HG03045 (cell line): ENCODE results near the gene IQSEC3.

Source experiments
- ATAC-seq: cut with Tn5 transposase; IDR thresholded peaks from one replicate; pipeline ENCODE4 v1.9.1; 2021; ENCODE audit warnings: mild to moderate bottlenecking, moderate library complexity; ENCODE audit not compliant: unreplicated experiment

The IQSEC3 gene

DNA sequence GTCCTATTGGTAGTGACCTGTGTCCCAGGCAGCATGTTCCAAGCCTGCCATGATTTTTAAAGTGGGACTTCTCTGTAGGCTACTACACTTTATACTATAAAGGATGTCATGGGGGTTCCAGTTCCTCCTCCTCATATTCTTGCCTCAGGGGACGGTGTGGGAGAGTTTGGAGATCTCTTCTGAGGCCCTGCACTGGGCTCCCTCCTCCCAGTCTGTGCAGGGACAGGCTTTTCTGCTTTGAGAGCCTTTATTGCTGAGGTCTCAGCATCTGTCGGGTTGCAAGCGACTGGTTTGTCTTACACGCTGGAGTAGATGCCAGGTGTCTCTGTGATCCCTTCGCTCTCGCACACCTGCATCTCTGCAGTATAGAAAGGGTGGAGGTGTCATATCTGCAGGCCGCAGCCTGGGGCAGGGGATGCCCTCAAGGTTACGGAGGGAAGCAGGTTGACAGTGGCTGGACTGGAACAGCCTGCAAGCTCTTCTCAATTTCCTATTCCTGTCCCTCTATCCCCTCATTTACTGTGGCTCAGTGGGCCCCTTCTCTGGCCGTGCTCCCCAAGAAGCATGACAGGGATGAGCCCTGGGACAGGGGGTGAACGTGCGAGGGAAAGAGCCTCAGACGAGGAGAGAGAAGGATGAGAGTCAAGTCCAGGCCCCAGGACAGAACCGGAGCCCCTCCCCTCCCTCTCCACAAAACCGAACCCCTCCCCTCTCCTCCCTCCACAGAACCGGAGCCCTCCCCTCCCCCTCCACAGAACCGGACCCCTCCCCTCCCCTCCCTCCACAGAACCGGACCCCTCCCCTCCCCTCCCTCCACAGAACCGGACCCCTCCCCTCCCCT, 96.1 kb downstream of the IQSEC3 start:
- no peak for ATAC-seq

DNA sequence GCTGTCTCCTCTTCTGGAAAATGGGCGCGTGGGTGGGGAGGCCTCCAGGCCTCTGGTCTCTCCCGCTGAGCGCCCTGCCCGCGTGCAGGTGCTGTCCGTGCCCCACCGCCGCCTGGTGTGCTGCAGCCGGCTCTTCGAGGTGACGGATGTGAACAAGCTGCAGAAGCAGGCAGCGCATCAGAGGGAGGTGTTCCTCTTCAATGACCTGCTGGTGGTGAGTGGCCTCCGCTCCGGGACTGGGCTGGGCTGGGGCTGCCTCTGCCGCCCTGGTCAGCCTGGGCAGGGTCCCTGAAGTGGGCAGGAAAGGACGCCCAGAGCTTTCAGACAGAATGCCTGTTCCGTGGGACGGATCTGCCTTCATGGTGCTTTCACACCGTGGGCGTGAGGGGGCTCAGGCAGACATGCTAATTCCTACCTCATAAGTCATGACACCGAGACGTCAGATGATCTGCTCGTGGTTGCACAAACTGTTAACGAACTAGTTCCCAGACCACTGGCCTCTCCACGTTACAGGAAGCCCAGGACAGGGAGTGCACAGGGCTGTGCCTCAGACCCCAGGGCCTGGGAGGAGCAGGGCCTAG, 96.9 kb downstream of the IQSEC3 start:
- ATAC-seq: no peak

DNA sequence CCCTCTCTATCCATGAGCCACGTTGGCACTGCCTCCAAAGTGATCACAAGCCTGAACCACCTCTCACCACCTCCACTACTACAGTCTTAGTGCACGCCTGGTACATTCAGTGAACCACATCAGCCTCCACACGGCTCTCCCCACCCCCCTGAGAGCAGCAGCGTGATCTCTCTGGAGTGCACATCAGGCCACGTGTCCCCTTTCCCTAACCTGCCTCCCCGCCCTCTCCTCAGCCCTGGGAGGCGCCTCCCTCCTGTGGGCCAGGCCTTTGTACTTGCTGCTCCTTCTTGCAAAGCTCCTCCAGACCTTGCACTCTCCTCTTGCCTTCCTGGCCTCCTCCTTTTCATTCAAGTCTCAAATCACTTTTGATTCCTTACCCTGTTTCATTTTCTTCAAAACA, 97.6 kb downstream of the IQSEC3 start:
- ATAC-seq: no peak

DNA sequence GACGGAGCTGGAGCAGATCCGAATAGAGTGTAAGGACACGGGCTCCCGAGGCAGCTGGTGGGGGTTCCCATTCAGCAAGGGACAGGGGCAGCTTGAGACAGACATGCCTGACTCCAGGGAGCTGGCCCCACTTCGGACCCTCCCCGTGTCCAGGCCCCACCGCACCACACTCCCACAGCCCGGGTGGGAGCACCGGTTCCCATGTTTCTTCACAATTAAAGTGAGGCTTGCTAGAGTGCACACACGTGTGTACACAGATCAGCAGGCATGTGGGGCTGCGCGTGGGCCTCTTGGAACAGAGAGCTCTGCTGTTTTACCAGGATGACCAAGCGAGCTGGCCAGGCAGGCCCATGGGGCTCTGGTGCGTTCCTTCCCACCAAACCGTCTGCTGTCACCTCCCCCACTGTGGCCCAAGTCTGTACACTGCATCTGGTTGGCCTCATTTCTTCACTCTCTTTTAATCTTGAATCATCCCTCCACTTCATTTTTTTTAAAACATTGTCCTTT, 99.3 kb downstream of the IQSEC3 start:
- no peak for ATAC-seq

DNA sequence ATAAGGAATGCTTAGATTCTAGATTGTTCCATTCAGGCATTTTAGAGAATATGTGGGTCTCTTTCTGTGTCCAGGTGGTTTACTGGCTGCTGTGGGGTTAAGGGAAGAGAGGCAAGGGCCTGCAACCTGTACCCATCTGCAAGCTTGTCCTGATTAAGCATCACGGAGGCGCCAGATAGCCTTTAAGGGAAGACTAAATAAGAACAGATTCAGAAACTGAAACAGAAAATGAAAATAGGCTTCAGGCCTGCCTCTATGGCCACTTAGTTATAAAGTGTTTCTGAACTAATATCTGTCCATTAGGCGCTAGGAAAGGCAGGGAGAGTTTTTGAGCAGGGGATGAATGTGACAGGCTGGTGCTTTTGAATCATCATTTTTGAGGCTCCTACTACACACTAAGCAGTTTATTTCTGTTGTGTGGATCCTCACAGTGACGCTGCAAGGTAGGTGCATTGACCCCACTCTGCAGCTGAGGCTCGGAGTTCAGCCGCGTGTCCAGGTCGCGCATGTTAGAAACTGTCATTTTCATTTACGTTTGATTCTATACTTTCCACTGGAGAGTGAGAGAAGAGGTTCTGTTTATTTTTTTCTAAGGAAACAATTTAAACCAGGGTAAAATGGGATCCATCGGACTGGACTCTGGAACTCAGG, 100.0 kb downstream of the IQSEC3 start:
- ATAC-seq: no peak

DNA sequence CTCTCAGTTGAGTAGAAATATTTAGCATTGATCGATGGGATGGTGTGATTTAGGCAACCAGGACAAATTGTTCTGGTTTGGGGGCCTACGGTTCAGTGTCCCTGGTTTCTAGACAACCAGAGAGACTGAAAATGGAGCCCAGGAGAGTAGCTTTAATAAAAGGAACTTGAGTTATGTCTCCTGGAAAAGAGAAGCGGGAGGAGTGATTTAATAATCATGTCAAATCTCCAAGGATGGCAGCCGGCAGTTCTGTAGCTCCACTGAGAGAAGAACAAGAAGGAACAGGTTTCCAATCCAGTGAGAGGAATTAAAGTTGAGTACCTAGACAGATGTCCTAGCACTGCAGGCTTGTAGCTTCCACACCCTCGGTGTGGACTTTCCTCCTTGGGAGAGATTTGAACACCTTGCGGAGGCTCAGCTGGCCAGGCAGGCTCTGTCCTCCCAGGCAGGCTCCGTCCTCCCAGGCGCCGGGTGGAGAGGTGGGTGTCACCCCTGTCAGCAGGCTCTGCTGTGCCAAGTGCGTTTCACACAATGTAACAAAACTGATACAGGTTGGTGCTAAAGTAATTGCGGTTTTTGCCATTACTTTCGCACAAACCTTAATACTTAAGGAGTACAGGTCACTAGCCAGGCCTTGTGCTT, 101.5 kb downstream of the IQSEC3 start:
- no peak for ATAC-seq

DNA sequence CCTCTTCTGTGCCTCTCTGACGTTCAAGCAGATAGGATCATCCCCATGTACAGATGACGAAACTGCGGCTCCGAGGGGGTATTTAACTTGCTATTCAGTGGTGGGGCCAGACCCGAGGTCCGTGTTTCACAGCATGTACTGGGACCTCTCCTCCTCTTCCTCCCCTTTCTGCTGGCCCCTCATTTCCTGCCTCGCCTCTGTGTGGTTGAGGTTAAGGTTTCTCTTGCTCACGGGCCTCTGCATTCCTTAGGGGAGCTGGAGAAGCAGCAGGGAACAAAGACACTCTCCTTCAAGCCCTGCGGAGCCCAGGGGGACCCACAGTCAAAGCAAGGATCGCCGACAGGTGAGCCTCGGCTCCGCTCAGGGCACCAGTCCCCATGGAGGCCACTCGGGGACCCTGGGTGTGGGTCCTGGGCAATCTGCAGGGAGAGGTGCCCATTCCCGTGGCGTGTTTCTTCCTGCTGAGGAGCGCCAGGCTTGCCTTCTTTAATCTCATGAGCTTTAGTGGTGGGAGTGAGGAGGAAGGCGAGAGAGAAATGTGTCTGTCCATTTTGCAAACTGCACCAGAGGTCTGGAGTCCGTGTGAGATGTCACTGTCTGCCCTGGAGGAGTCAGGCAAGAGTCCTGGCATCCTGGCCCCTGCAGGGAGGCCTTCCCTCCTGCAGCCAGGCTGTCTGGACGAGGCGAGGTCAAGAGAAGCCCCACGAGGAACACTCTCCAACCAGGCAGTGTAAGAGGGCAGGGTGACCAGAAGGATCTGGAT, 102.4 kb downstream of the IQSEC3 start:
- ATAC-seq: no peak

DNA sequence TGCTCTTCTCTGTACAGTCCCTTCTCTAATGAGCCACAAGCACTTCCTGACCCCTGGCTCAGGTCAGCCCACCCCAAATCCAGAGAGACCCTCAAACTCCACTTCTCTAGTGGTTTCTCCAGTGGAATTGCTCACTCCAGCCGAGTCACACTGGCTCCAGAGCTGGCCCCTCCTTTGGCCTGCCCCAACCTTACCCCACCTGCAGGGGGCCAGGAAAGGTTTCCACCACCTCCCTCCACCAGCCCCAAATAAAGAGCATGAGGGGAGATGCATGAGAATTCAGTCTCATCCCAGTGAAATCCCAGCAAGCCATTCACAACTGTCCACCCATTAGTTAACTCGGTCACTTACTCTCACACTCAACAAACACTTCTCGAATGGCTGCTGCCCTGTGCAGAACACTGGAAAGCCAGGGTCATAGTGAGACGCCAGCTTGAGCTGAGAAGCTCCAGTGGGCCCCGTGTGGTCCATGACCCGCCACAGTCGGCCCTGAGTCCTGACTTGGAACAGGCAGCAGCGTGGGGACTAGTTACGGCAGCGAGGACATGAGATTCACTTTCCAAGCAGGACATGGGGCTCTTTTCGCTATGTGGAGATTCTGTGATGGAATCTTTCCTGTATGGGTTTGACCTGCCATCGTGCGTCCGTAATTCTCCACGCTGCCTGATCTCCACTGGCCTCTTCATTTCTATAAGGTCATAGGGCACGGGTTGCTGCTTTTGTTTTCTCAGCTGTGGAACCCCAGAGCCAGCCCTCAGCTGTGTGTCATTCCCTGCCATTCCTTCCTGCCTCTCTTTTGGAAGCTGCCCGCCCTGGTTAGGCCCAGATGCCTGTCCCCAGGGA, 103.2 kb downstream of the IQSEC3 start:
- ATAC-seq: no peak

DNA sequence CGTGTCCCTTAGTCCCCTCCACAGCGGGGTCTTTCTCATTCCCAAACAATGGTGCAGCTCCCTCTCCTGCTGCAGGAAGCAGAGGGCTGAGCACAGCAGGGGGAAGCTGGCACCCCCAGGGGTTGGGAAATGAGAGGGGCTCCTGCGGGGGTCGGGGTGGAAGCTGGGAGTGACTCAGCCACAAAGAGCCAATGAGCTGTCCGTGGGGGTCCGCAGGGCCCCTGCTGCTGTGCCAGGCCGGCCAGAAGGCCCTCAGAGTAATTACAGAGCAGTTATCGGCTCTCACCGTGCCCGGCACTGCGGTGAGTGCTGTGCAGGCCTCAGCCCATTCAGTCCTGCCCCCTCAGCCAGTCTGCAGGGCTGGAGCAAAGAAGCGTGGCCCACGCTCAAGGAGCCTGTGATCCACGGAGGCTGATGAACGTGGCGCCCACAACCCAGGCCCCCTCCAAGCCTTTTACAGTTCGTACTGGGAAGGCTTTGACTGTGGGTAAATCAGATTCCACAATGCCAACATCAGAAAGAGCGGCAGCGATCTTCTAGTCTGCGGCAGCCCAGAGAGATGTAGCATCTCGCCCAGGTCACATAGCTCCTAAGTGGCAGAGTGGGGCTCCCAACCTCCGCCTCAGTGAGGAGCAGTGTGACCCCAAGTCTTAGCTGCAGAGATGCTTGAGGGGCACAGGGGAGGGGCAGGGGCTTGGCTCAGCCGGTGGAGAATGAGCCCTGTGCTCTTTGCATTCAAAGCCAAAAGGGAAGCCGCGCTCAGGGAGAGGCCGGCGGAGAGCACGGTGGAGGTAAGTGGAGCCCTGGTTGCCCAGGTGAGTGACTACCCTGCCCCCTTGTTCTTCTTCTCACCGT, 104.0 kb downstream of the IQSEC3 start:
- ATAC-seq: no peak

DNA sequence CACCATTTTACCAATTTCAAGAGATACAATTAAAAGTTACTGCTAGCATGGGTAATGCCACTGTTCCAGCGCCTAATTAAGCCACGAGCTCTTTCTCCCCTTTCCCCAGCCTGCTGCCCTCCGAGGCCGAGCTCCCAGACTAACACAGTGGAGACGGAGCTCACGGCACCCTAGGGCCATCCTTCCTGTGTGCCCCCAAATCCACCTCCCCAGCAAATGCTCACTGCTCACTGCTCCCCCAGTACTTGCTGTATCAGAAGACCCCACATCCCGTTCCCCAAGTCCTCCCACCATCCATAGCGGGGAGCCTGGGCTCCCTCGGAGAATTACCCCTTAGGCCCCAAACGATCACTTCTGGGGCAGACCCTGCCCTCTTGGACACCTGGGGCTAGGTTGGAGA, 104.7 kb downstream of the IQSEC3 start:
- ATAC-seq: no peak

DNA sequence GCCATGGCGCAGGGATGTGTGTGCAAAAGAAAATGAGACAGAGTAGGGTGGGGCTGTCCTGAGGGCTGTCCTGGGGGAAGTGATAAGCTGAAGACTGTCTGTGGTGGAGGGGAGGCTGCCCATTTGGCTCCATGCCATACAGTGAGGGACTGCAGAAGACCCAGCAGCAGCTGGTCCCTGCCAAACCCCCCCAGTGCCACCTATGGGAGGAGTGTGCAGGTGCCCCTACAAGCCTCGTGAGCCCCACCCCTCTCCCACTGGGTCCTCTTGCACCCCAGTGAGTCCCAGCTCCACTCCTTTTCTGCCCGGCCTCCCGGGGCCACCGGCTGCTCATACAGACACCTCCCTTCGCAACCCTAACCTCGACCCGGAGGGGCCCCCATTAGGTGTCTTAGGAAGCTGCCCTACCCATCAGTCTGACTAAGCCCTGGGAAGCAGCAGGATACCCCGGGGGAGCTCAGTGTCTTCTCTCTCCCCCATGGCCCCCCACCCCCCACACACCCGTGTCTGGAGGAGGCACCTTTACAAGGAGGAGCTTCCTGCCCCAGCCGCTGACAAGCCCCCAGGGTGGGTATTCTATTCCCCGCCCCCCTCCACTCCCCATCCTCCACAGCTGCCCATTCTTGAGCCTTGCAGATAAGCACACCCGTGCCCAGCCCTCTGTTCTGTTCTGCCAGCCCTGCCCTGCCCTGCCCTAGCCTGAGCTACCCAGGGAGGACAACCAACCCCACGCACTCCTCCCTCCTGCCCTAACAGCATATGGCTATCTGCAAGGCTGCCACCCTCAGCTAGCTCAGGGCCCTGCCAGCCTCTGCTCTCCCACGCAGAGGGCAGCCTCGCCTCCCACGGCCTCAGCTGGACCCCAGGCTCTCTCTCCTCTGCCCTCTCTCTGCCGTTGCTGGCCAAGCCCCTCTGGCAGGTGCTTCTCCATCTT, 105.4 kb downstream of the IQSEC3 start:
- ATAC-seq: no peak

DNA sequence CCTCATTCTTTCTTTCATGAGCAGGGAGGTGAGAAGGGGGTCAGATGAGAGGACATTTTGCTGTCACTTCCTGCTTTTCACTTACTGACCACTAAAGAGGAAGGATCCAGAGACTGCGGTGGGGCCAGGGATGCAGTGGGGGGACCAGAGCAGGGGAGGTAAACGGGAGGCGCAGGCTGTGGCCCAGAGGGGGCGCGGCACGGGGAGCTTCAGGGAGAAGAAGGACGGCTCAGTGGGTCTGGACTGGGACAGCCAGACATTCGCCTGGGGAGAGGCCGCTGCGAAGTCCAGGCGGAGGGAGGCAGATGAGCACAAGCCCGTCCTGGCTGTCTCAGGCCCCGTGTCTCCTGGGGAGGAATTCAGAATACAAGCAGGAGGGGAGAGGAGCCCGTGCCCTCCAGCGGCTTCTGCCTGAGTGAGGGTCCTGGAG, 106.2 kb downstream of the IQSEC3 start:
- no peak for ATAC-seq

DNA sequence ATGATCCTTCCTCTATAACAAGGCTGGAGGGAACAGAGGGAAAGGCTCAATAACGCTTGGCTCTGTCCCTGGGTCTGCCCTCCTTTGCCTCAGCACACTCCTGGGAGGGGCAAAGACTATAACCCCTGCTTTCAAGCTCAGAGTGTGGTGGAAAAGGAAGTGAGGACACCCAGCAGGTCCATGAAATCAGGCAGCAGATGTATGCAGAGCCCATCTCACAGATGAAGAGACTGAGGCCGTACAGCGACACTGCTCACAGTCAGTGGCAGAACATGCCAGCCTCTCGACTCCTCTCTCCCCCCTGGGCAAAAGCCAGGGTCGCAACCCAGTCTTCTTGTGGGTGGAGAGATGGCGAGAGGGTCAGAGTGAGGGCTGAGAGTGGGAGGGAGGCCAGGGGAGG, 107.6 kb downstream of the IQSEC3 start:
- no peak for ATAC-seq

DNA sequence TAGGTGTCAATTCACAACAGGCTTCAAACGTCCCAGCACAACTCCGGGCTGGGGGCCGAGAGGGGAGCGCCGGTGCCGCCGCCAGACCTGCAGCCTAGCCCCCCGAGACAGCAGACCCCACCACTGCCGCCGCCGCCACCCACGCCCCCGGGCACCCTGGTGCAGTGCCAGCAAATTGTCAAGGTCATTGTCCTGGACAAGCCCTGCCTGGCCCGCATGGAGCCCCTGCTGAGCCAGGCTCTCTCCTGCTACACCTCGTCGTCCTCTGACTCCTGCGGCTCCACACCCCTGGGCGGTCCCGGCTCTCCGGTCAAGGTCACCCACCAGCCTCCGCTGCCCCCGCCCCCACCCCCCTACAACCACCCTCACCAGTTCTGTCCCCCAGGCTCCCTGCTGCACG, 108.0 kb downstream of the IQSEC3 start:
- no peak for ATAC-seq

DNA sequence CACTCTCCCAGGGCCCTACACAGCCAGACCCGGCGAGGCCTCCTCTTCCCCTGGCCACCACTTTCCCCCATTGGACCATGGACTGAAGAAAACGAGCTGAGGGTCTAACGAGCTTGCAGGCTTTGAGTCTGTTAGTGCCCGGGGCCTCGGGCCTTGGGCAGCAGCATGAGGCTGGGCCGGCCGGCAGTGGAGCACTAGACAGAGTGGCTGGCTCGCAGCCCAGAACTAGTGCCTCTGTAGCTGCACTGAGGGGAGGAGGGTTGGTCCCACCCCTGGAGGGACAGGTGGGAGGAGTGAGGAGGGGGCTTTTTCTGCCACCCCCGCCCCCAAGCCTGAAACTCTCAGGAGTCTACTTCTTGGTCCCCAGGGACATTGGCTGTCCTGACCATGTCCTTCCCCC, 108.7 kb downstream of the IQSEC3 start:
- ATAC-seq: no peak

DNA sequence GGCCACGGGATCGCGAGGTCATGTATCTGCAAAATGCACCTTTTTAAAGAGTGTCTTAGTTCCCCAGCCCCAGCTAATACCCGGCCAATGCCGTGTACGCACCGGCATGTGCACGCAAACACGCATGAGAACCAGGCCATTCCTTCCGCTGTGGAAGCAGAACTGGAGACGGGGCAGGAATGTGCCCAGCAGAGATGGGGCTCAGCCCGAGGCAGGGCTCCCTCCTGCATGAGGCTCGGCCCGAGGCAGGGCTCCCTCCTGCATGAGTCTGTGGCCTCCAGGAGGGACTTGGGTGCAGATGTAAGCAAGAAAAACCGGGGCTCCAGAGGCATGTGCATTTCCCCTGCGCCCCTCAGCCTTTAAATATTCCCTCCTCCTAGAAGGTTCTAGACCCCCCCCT, 109.2 kb downstream of the IQSEC3 start:
- ATAC-seq: no peak

DNA sequence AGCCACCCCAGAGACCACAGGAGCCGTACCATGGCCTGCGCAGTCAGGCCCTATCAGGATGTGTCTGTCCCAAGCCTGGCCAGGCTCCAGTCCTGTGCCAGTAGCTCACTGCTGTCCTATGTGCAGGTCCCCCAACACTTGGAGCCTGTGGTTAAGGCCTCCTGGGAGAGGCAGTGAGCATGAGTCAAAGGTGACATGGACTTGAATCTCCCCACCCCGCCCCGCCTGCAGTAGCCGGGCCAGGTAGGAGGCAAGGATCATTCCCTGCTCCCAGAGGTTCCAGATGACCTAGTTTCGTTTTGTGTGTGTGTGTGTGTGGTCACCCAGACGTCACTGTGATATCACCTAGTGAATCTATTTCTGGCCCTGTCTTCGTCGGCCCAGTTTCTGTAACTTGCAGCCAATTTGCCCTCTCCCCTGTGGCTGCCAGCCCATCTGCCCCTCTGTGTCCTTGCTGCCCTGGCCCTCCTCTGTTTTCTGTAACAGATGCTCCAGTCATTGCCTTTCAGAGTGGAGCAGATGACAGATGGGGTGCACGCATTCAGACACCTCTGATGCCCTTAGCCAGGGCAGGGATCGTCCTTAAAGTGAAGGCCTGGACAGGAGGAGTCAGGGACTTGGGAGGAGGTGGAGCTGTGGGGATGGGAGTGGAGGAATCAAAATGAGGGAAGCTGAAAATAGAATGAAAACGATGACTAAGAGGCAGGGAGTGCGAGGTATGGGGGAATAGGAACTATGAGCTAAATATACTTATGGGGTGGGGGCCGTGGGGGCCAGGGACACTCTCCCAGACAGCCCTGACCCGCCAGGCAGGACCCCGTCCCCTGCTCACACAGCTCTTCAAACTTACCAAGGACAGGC, 110.0 kb downstream of the IQSEC3 start:
- ATAC-seq: no peak
